Neural progenitor cell (in vitro differentiated cells): ENCODE data around the gene NUMB. TPM values are rescaled to one million over a fixed set of nuclear protein-coding genes. Genes with fewer than 3 reads are reported as not detected.

Source experiments
- DNase-seq: peaks from one replicate; pipeline ENCODE4 v3.0.0-alpha.2; 2016; ENCODE audit warnings: low spot score
- H2AFZ ChIP-seq: fragments of 200-600 bp; sonication (generic); replicated peaks from 2 replicates; pipeline ENCODE4 v1.6.1; 2016; ENCODE audit warnings: antibody characterized with exemption
- H3F3A ChIP-seq: fragments of 200-600 bp; sonication (generic); 2 replicates; pipeline ENCODE4 v1.6.1; 2016; ENCODE audit warnings: antibody characterized with exemption, low read depth
- H3K27ac ChIP-seq: fragments of 200-600 bp; sonication (generic); 2 replicates; pipeline ENCODE4 v1.5.1; 2016; ENCODE audit warnings: mild to moderate bottlenecking
- H3K27me3 ChIP-seq: fragments of 200-600 bp; sonication (generic); 2 replicates; pipeline ENCODE4 v1.6.1; 2016; ENCODE audit warnings: mild to moderate bottlenecking, moderate library complexity
- H3K36me3 ChIP-seq: fragments of 200-600 bp; sonication (generic); 2 replicates; pipeline ENCODE4 v1.5.1; 2016
- H3K4me1 ChIP-seq: fragments of 200-600 bp; sonication (generic); 2 replicates; pipeline ENCODE4 v1.6.1; 2016; ENCODE audit warnings: mixed run types
- H3K4me2 ChIP-seq: fragments of 200-600 bp; sonication (generic); 2 replicates; pipeline ENCODE4 v1.6.1; 2016
- H3K4me3 ChIP-seq: fragments of 200-600 bp; sonication (generic); 2 replicates; pipeline ENCODE4 v1.5.1; 2016
- H3K79me2 ChIP-seq: fragments of 200-600 bp; sonication (generic); 2 replicates; pipeline ENCODE4 v1.6.1; 2016; ENCODE audit warnings: low read depth
- H3K9ac ChIP-seq: fragments of 200-600 bp; sonication (generic); 2 replicates; pipeline ENCODE4 v1.6.1; 2016
- H3K9me3 ChIP-seq: fragments of 200-600 bp; sonication (generic); 2 replicates; pipeline ENCODE4 v1.5.1; 2016; ENCODE audit warnings: low read depth
- H4K20me1 ChIP-seq: fragments of 200-600 bp; sonication (generic); 2 replicates; pipeline ENCODE4 v1.6.1; 2016; ENCODE audit warnings: low read depth
- H3K27ac Mint-ChIP-seq: 3 replicates; pipeline ENCODE4 v1.8.0; 2021; ENCODE audit warnings: mixed read lengths
- H3K27me3 Mint-ChIP-seq: 2 replicates; pipeline ENCODE4 v1.8.0; 2022; ENCODE audit warnings: low read depth, mild to moderate bottlenecking, inconsistent platforms, moderate library complexity, mixed read lengths; ENCODE audit not compliant: insufficient read depth
- H3K36me3 Mint-ChIP-seq: 3 replicates; pipeline ENCODE4 v1.8.0; 2021; ENCODE audit warnings: mixed read lengths
- H3K4me1 Mint-ChIP-seq: 3 replicates; pipeline ENCODE4 v1.8.0; 2021; ENCODE audit warnings: mixed read lengths
- H3K4me3 Mint-ChIP-seq: 3 replicates; pipeline ENCODE4 v1.8.0; 2021; ENCODE audit warnings: mild to moderate bottlenecking, moderate library complexity, mixed read lengths
- H3K9me3 Mint-ChIP-seq: 3 replicates; pipeline ENCODE4 v1.8.0; 2020; ENCODE audit warnings: mixed read lengths
- CTCF ChIP-seq: fragments of 200-600 bp; sonication (generic); IDR thresholded peaks from 2 replicates; pipeline ENCODE4 v1.5.1; 2017; ENCODE audit warnings: antibody characterized with exemption, mild to moderate bottlenecking
- EZH2 ChIP-seq: fragments of 200-600 bp; sonication (generic); IDR thresholded peaks from 2 replicates; pipeline ENCODE4 v1.6.1; 2017; ENCODE audit warnings: antibody characterized with exemption, mild to moderate bottlenecking, moderate library complexity
- EZH2phosphoT487 ChIP-seq: fragments of 200-600 bp; sonication (generic); IDR thresholded peaks from 2 replicates; pipeline ENCODE4 v1.6.1; 2017; ENCODE audit warnings: antibody characterized with exemption
- total RNA-seq: library from RNA; depleted of rRNA; stranded (reverse); fragments of >200 nt; gene quantifications from 2 replicates; pipeline ENCODE4 v1.2.3, GENCODE V29; 2015; ENCODE audit warnings: low replicate concordance

The NUMB gene
- total RNA-seq, 1 donor from 2014 or later: 37.2 TPM

DNA sequence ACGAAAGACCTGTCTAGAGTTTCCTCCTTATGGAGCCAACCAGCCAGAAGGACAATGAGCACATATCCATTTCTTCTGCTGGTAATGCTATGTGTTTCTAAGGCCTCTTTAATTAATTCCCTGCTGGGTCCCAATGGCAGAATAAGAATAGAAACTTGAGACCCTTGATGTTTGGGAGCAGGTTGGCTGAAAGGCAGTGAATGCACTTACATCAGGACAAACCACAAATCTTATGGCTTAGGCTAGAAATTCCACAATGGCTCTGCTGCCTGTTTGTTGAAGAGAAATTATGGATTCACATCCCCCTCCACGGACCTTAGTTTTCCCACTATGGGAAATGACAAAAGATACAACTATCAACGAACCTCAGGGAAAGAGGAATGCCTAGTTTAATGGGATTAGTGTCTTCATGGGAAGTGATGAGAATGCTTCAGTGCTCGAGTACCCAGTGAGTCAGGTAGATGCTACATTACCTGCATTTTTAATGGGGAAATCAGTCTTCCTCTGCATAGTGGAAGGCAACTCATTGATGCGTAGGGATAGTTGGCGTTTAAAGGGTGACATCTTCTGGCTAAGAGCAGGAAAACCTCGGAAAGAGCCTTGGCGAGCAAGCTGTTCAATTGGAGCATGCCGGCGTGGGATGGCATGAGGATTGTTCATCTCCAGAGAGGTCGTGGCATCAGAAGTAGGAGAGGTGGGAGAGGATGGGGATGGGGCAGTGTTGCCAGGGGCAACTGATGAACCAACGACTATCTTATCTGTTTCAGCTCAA is 174.6 kb downstream of the NUMB start:
- DNase-seq: peak; percentile 76
- Mint-ChIP-seq H3K36me3 (peaks cover 12% of the 10 kb centered on the region), H3K4me3 (no peak overlapping the region), H3K4me1 (peaks cover 5% of the 10 kb centered on the region), H3K9me3 (no peaks in the 10 kb centered on the region), H3K27ac (no peak overlapping the region), H3K27me3 (peaks cover 2% of the 10 kb centered on the region)
- Histone ChIP-seq H3K36me3 (no peaks in the 10 kb centered on the region), H3K4me3 (no peak overlapping the region), H3K27ac (no peak overlapping the region), H3K4me2 (peak overlapping the region; percentile 36), H3K9ac (no peak overlapping the region), H3K9me3 (no peaks in the 10 kb centered on the region), H2AFZ (no peak overlapping the region), H3K27me3 (no peaks in the 10 kb centered on the region), H3K79me2 (no peaks in the 10 kb centered on the region), H3K4me1 (peaks cover 23% of the 10 kb centered on the region), H4K20me1 (peaks cover 53% of the 10 kb centered on the region), H3F3A (peaks cover 54% of the 10 kb centered on the region)
- peak; percentile 60 for TF ChIP-seq CTCF
- peak; percentile 78 for TF ChIP-seq EZH2phosphoT487
- TF ChIP-seq EZH2: no peak

DNA sequence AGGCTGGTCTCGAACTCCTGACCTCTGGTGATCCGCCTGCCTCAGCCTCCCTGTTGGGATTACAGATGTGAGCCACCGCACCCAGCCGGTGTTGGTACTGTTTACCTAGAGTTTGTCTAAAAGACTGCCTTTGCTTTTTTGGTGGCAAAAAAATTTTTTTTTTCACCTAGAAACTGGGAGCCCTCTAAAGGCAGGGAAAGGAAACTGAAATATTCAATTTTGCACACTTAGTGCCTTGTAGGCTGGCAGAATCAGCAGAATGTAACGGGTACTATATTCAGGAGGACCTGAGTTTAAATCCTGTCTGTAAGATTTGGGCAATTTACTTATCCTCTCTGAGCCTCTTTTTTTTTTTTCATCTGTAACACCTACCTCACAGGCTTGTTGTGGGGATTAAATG is 177.4 kb downstream of the NUMB start:
- Histone ChIP-seq H2AFZ (no peak overlapping the region), H3K27me3 (no peaks in the 10 kb centered on the region), H3K4me2 (no peak overlapping the region), H3K27ac (no peak overlapping the region), H3F3A (peaks cover 34% of the 10 kb centered on the region), H3K4me1 (peaks cover 15% of the 10 kb centered on the region), H3K79me2 (no peaks in the 10 kb centered on the region), H4K20me1 (peaks cover 37% of the 10 kb centered on the region), H3K9me3 (no peaks in the 10 kb centered on the region), H3K9ac (no peak overlapping the region), H3K4me3 (no peak overlapping the region), H3K36me3 (no peaks in the 10 kb centered on the region)
- Mint-ChIP-seq H3K36me3 (peaks cover 12% of the 10 kb centered on the region), H3K4me1 (peaks cover 5% of the 10 kb centered on the region), H3K27ac (no peak overlapping the region), H3K9me3 (no peaks in the 10 kb centered on the region), H3K4me3 (no peak overlapping the region), H3K27me3 (peaks cover 2% of the 10 kb centered on the region)
- no peak for TF ChIP-seq EZH2phosphoT487
- TF ChIP-seq EZH2: no peak
- TF ChIP-seq CTCF: no peak
- DNase-seq: no peak

DNA sequence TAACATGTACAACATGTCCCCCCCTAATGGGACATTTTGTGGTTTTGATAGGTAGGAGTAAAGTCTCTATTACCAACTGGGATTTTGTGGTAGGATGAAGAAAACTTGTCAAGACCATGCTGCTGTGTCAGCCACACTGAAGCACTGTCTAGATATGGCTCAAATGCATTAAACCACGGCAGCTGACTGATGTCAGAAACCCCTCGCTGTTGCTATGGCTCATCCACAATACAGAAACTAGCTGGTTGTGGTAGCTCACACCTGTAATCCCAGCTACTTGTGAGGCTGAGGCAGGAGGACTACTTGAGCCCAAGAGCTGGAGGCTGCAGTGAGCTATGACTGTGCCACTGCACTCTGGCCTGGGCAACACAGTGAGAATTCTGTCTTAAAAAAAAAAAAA is 181.0 kb downstream of the NUMB start:
- Histone ChIP-seq H3K4me3 (no peak overlapping the region), H2AFZ (no peak overlapping the region), H3K79me2 (no peaks in the 10 kb centered on the region), H3K9ac (no peak overlapping the region), H4K20me1 (peaks cover 4% of the 10 kb centered on the region), H3K4me2 (no peak overlapping the region), H3K27me3 (no peaks in the 10 kb centered on the region), H3K4me1 (no peaks in the 10 kb centered on the region), H3K9me3 (no peaks in the 10 kb centered on the region), H3K27ac (no peak overlapping the region), H3K36me3 (no peaks in the 10 kb centered on the region), H3F3A (peaks cover 11% of the 10 kb centered on the region)
- Mint-ChIP-seq H3K27me3 (peaks cover 4% of the 10 kb centered on the region), H3K9me3 (no peaks in the 10 kb centered on the region), H3K36me3 (peaks cover 10% of the 10 kb centered on the region), H3K4me3 (no peak overlapping the region), H3K27ac (no peak overlapping the region), H3K4me1 (no peaks in the 10 kb centered on the region)
- DNase-seq: no peak
- TF ChIP-seq CTCF: no peak
- TF ChIP-seq EZH2phosphoT487: no peak
